GM23338 (cell line): ENCODE measurements around the gene CRYBG2.

ENCODE experiments used
- CREB1 ChIP-seq: fragments of 250-450 bp; sonication (Bioruptor Pico); IDR thresholded peaks from 2 replicates; pipeline ENCODE4 v1.5.0; 2020; ENCODE audit warnings: low read depth, mild to moderate bottlenecking, moderate library complexity
- EZH2 ChIP-seq: fragments of 200-600 bp; sonication (generic); IDR thresholded peaks from one replicate; pipeline ENCODE4 v1.8.0; 2017; ENCODE audit warnings: antibody characterized with exemption, mild to moderate bottlenecking, low read depth; ENCODE audit not compliant: unreplicated experiment
- EZH2phosphoT487 ChIP-seq: fragments of 200-600 bp; sonication (generic); IDR thresholded peaks from one replicate; pipeline ENCODE4 v1.8.1; 2018; ENCODE audit warnings: antibody characterized with exemption; ENCODE audit not compliant: unreplicated experiment
- JUNB ChIP-seq: IDR thresholded peaks from one replicate; pipeline ENCODE4 v1.6.1; 2016; ENCODE audit warnings: antibody characterized with exemption; ENCODE audit not compliant: unreplicated experiment
- NANOG ChIP-seq: IDR thresholded peaks from 2 replicates; pipeline ENCODE4 v1.6.1; 2016; ENCODE audit warnings: antibody characterized with exemption, borderline replicate concordance
- POLR2AphosphoS5 ChIP-seq: IDR thresholded peaks from 2 replicates; pipeline ENCODE4 v1.6.1; 2016; ENCODE audit warnings: antibody characterized with exemption, low read depth
- STAT1 ChIP-seq: IDR thresholded peaks from one replicate; pipeline ENCODE4 v1.6.1; 2016; ENCODE audit warnings: antibody characterized with exemption; ENCODE audit not compliant: unreplicated experiment
- ZNF331 ChIP-seq: fragments of 250-450 bp; sonication (Bioruptor Pico); IDR thresholded peaks from 2 replicates; pipeline ENCODE4 v1.5.0; 2020; ENCODE audit warnings: low read depth, mild to moderate bottlenecking, moderate library complexity
- TF ChIP-seq, protein P1 (sequence below), 2 experiments: fragments of 200-600 bp in 1 of 2; sonication (generic) in 1 of 2; conservative IDR thresholded peaks; 2 replicates each; pipeline versions ENCODE4 v1.5.1 to v1.6.1; 2016 to 2017; ENCODE audit warnings: antibody characterized with exemption in 2 of 2, low read depth in 2 of 2, mild to moderate bottlenecking in 2 of 2, moderate library complexity in 1 of 2
- TF ChIP-seq, protein P2 (sequence below): IDR thresholded peaks from one replicate; pipeline ENCODE4 v1.6.1; 2018; ENCODE audit warnings: antibody characterized with exemption; ENCODE audit not compliant: unreplicated experiment

DNA sequence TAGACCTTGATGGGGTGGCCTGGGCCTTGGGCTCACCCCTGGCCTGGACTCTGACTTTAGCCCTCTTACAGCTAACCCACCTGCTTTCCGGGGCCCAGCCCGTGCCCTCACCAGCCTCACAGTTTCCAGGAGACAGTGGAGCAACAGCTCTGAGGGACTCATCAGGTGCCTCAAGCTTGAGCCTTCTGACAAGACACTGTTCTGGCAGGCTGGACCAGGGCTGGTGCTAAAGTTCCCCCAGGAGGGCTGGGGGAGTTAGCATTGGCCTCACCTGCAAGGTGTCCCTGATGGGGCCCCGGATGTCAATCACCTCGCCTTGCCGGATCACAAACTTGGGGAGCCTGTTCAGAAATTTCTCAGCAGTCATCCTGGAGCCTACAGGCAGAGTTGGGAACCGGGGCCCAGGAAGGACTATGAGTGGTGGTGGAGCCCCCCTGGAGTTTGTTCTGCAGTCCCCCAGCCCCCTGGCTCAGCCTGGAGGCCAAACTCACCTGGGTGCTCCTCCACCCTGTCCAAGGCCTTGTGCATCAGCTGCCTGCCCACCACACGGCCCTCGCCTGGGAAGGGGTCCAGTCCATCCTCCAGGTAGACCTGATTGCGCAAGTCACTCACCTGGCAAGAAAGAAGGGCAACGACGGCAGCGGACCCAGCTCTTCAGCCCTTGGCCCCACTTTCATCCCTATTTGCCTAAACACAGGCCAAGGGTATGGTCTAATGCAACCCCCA is 69.9 kb downstream of the CRYBG2 start:
- TF ChIP-seq, protein P1, sequence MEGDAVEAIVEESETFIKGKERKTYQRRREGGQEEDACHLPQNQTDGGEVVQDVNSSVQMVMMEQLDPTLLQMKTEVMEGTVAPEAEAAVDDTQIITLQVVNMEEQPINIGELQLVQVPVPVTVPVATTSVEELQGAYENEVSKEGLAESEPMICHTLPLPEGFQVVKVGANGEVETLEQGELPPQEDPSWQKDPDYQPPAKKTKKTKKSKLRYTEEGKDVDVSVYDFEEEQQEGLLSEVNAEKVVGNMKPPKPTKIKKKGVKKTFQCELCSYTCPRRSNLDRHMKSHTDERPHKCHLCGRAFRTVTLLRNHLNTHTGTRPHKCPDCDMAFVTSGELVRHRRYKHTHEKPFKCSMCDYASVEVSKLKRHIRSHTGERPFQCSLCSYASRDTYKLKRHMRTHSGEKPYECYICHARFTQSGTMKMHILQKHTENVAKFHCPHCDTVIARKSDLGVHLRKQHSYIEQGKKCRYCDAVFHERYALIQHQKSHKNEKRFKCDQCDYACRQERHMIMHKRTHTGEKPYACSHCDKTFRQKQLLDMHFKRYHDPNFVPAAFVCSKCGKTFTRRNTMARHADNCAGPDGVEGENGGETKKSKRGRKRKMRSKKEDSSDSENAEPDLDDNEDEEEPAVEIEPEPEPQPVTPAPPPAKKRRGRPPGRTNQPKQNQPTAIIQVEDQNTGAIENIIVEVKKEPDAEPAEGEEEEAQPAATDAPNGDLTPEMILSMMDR (conservative IDR thresholded peaks at IDR 0.05; ENCODE audit: low read depth in 2 of 2), result no peak
- TF ChIP-seq NANOG, result no peak
- TF ChIP-seq, protein P2, sequence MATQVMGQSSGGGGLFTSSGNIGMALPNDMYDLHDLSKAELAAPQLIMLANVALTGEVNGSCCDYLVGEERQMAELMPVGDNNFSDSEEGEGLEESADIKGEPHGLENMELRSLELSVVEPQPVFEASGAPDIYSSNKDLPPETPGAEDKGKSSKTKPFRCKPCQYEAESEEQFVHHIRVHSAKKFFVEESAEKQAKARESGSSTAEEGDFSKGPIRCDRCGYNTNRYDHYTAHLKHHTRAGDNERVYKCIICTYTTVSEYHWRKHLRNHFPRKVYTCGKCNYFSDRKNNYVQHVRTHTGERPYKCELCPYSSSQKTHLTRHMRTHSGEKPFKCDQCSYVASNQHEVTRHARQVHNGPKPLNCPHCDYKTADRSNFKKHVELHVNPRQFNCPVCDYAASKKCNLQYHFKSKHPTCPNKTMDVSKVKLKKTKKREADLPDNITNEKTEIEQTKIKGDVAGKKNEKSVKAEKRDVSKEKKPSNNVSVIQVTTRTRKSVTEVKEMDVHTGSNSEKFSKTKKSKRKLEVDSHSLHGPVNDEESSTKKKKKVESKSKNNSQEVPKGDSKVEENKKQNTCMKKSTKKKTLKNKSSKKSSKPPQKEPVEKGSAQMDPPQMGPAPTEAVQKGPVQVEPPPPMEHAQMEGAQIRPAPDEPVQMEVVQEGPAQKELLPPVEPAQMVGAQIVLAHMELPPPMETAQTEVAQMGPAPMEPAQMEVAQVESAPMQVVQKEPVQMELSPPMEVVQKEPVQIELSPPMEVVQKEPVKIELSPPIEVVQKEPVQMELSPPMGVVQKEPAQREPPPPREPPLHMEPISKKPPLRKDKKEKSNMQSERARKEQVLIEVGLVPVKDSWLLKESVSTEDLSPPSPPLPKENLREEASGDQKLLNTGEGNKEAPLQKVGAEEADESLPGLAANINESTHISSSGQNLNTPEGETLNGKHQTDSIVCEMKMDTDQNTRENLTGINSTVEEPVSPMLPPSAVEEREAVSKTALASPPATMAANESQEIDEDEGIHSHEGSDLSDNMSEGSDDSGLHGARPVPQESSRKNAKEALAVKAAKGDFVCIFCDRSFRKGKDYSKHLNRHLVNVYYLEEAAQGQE, result no peak
- TF ChIP-seq EZH2phosphoT487, result no peak
- no peak for TF ChIP-seq EZH2
- no peak for TF ChIP-seq CREB1 (CRISPR knock-in tag)
- TF ChIP-seq JUNB, result no peak
- TF ChIP-seq POLR2AphosphoS5, result no peak
- TF ChIP-seq STAT1, result no peak
- no peak for TF ChIP-seq ZNF331 (CRISPR knock-in tag)
